GM23248 (cell line): Measurements from ENCODE around the gene TMEM132C.

Experiments used
- EZH2 ChIP-seq: fragments of 200-600 bp; sonication (generic); IDR thresholded peaks from 2 replicates; pipeline ENCODE4 v1.6.1; 2018; ENCODE audit warnings: antibody characterized with exemption, mild to moderate bottlenecking; ENCODE audit not compliant: insufficient read depth, poor library complexity, severe bottlenecking
- EZH2phosphoT487 ChIP-seq: fragments of 200-600 bp; sonication (generic); IDR thresholded peaks from 2 replicates; pipeline ENCODE4 v1.6.1; 2018; ENCODE audit warnings: antibody characterized with exemption, moderate library complexity, mild to moderate bottlenecking, low read depth; ENCODE audit not compliant: insufficient read depth

- TF ChIP-seq EZH2: no peak
- TF ChIP-seq EZH2phosphoT487: no peak
Measured at GRCh38 chr12:128381946-128382345, 115.0 kb downstream of the TMEM132C start.
